ENCODE data around the gene PROSER3.

Gene PROSER3

DNA sequence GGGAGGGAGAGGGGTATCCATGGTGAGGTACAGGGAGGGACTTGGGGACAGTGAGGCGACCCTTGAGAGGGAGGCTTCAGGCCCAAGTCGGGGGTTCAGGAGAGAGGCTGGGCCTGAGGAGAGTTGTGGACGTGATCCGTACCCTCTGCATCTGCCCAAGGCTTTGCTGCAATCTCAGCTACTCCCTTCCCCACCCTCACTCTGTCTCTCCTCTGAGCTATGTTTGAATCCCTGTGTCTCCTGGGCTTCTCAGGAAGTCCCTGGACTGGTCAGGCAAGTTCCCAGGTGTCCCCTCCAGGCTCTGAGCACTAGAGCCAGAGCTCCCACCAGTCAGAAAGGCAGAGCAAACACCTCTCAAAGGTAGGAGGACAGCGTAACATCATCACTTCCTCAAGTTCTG is 7.8 kb upstream of the PROSER3 start:
- TF ChIP-seq, protein P1, sequence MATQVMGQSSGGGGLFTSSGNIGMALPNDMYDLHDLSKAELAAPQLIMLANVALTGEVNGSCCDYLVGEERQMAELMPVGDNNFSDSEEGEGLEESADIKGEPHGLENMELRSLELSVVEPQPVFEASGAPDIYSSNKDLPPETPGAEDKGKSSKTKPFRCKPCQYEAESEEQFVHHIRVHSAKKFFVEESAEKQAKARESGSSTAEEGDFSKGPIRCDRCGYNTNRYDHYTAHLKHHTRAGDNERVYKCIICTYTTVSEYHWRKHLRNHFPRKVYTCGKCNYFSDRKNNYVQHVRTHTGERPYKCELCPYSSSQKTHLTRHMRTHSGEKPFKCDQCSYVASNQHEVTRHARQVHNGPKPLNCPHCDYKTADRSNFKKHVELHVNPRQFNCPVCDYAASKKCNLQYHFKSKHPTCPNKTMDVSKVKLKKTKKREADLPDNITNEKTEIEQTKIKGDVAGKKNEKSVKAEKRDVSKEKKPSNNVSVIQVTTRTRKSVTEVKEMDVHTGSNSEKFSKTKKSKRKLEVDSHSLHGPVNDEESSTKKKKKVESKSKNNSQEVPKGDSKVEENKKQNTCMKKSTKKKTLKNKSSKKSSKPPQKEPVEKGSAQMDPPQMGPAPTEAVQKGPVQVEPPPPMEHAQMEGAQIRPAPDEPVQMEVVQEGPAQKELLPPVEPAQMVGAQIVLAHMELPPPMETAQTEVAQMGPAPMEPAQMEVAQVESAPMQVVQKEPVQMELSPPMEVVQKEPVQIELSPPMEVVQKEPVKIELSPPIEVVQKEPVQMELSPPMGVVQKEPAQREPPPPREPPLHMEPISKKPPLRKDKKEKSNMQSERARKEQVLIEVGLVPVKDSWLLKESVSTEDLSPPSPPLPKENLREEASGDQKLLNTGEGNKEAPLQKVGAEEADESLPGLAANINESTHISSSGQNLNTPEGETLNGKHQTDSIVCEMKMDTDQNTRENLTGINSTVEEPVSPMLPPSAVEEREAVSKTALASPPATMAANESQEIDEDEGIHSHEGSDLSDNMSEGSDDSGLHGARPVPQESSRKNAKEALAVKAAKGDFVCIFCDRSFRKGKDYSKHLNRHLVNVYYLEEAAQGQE (IDR thresholded peaks at IDR 0.05; ENCODE audit: insufficient replicate concordance, low read depth), result no peak
- no peak for TF ChIP-seq POLR2AphosphoS5 (IDR thresholded peaks at IDR 0.05; ENCODE audit: low read depth)
- no peak for TF ChIP-seq SPI1 (IDR thresholded peaks at IDR 0.05; ENCODE audit: borderline replicate concordance, low read depth)
- TF ChIP-seq CTCF (IDR thresholded peaks at IDR 0.05; ENCODE audit: insufficient read depth, low read length), result no peak
- TF ChIP-seq GABPA (IDR thresholded peaks at IDR 0.05; ENCODE audit: low read depth), result no peak
- no peaks in the 10 kb centered on the region for H3K27me3 ChIP-seq (ENCODE audit: insufficient read depth, poor library complexity, severe bottlenecking)
- no peak overlapping the region for H3K4me3 ChIP-seq (replicated peaks; ENCODE audit: insufficient read depth, low read length)
- no peak overlapping the region for H3K27ac ChIP-seq (replicated peaks)
- DNase-seq (ENCODE audit: low read depth in 1 of 2, low spot score in 1 of 2), result no peak

DNA sequence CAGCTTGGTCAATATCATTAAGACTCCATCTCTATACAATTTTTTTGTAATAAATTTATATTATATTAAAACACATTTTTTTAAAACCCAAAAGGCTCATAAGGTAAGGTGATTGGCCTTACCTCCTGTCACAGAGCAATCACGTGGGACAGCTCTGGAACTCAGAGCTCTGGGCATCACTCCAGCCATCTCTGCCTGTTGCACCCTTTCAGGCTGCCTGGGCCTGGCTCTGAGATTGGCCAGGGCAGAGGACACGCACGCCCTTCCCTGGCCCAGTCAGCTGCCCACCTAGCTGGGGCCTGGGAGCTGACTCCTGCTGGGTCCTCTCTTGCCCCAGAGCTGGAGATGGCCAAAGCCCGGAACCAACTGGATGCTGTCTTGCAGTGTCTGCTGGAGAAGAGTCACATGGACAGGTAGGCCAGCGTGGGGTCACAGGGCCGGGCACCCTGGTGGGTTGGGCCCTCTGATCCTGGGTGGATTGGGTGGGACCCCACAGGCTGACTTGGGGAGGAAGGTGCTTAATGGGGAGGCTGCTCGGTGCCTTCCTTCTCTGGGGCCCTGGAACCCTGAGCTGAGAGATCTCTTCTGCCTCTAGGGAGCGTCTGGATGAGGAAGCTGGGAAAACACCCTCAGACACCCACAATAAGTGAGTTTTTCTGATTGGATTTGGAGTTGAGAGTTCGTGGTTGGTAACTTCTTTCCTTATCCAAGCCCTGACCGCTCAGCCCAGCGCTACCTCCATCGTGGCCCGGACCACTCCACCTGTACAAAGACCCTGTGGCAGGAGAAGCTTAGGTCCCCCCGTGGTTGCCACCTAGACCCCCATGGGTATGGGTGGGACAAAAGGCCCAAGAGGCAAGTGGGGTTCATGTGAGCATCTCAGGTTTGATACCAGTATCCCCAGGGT is 5.9 kb upstream of the PROSER3 start:
- TF ChIP-seq SPI1 (IDR thresholded peaks at IDR 0.05; ENCODE audit: borderline replicate concordance, low read depth) (no peak), GABPA (IDR thresholded peaks at IDR 0.05; ENCODE audit: low read depth) (no peak), CTCF (IDR thresholded peaks at IDR 0.05; ENCODE audit: insufficient read depth, low read length) (no peak)
- TF ChIP-seq, protein P1 (IDR thresholded peaks at IDR 0.05; ENCODE audit: insufficient replicate concordance, low read depth), result no peak
- DNase-seq (ENCODE audit: low read depth in 1 of 2, low spot score in 1 of 2), result no peak
- no peak overlapping the region for H3K27ac ChIP-seq (replicated peaks)
- H3K4me3 ChIP-seq (replicated peaks; ENCODE audit: insufficient read depth, low read length), result no peak overlapping the region
- H3K27me3 ChIP-seq (ENCODE audit: insufficient read depth, poor library complexity, severe bottlenecking), result no peaks in the 10 kb centered on the region

GRCh38 chr19:35752746-35753350 is 5.1 kb upstream of the PROSER3 start:
- no peaks in the 10 kb centered on the region for H3K27me3 ChIP-seq (ENCODE audit: insufficient read depth, poor library complexity, severe bottlenecking)
- H3K4me3 ChIP-seq (replicated peaks; ENCODE audit: insufficient read depth, low read length), result no peak overlapping the region
- DNase-seq (ENCODE audit: low read depth in 1 of 2, low spot score in 1 of 2), result no peak
- no peak overlapping the region for H3K27ac ChIP-seq (replicated peaks)
- no peak for TF ChIP-seq CTCF (IDR thresholded peaks at IDR 0.05; ENCODE audit: insufficient read depth, low read length)
- TF ChIP-seq POLR2AphosphoS5 (IDR thresholded peaks at IDR 0.05; ENCODE audit: low read depth), result no peak
- TF ChIP-seq SPI1 (IDR thresholded peaks at IDR 0.05; ENCODE audit: borderline replicate concordance, low read depth), result no peak
- TF ChIP-seq, protein P1 (IDR thresholded peaks at IDR 0.05; ENCODE audit: insufficient replicate concordance, low read depth), result no peak
- TF ChIP-seq GABPA (IDR thresholded peaks at IDR 0.05; ENCODE audit: low read depth), result no peak
